Activated CD8-positive, alpha-beta memory T cell treated with anti-CD3 and anti-CD28 coated beads for 36 hours (primary cell): ENCODE measurements around the gene GPC3. TPM values are rescaled to one million over a fixed set of nuclear protein-coding genes. Genes with fewer than 3 reads are reported as not detected.

ENCODE experiments used
- CTCF ChIA-PET: fragments of 350-600 bp; sonication (Branson Sonifier 250); formaldehyde crosslinking; loops from one replicate; lab custom pipeline; 2021; ENCODE audit warnings: antibody characterized with exemption; lab: Charles Lee
- POLR2A ChIA-PET: fragments of 350-600 bp; sonication (Branson Sonifier 250); formaldehyde crosslinking; loops from one replicate; lab custom pipeline; 2021; ENCODE audit warnings: antibody characterized with exemption; lab: Charles Lee
- total RNA-seq, 2 experiments: library from RNA; stranded (reverse); gene quantifications; one replicate each; pipeline ENCODE4 v1.2.3, GENCODE V29; 2021

The GPC3 gene
- total RNA-seq, 2 experiments from 2014 or later = not detected

DNA sequence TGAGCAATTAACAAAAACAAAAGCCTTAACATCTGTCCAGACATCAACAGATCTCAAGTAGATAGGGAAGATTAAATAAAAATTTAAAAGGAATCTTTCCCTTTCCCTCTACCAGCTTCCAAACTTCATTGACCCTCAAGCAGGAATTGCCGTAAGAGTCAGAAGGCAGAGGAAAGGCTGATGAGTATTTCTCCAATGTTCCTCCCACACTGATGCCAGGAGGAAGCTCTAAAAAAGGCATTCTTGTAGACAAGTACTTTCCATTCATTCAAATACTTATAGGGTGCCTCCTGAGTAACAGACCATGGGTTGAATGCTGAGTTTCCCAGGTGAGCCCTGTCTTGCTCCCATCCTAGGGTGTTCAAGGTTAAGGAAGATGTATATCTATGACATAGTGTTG lies 418.5 kb downstream of the GPC3 start:
- CTCF ChIA-PET = no interaction called here

DNA sequence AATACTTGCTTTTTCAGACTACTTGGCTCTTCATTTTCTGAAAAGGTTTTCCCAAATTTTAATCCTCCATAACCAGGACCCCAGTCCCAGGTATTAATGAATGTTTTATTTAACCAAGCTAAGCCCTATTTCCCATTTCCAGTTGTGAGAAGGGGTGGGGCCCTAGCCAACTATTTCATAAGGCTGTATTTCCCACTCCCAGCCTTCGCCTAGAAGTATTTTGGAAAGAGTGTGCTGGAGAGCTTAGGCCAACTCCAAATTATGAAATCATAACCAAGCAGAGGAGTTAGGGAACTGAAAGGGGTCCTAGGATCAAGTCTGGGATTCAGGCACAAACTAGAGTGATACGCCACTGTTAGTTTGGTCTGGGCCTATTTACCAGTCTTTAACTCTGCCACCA lies 421.7 kb downstream of the GPC3 start:
- ChIA-PET CTCF (no interaction called here), POLR2A (no interaction called here)

More for the DNA sequence above, 418.5 kb downstream of the GPC3 start:
- POLR2A ChIA-PET = no interaction called here

DNA sequence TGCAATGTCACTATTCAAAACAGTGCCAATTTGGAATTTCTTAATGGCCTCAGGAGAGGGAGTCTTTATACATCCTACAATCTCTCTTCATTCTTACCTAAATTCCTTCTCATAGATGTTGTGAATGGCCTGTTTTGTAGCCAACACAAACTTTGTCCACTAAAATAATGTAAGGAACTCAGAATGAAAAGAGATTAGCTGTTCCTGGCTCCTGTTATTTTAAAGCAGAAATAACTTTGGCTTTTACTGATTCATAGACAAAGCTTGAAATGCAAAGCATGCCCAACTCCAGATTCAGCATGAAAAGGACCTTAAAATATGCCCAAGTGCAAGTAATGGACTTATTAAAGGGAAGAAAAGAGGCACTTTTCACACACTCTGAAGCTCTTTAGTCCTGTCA lies 424.1 kb downstream of the GPC3 start:
- CTCF ChIA-PET = no interaction called here
- POLR2A ChIA-PET = no interaction called here

DNA sequence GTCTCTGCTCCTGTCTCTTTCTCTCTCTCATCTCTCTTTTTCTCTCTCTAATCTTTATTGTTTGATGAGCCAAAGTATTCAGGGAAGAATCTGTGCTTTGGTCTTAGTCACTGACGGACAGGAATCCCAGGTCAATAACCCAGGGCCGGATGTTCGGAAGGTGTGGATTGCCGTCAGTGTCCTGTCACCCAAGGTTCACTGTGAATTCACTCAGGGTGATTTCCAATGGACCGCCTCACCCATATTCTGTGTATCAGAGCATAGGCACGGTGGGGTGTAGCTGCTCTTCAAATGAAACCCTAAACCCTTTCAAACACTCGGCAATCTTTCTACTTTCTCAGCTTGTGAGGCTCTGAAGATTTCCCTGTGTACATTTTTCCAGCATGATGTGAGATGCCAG lies 425.5 kb downstream of the GPC3 start:
- POLR2A ChIA-PET = no interaction called here
- CTCF ChIA-PET = no interaction called here

DNA sequence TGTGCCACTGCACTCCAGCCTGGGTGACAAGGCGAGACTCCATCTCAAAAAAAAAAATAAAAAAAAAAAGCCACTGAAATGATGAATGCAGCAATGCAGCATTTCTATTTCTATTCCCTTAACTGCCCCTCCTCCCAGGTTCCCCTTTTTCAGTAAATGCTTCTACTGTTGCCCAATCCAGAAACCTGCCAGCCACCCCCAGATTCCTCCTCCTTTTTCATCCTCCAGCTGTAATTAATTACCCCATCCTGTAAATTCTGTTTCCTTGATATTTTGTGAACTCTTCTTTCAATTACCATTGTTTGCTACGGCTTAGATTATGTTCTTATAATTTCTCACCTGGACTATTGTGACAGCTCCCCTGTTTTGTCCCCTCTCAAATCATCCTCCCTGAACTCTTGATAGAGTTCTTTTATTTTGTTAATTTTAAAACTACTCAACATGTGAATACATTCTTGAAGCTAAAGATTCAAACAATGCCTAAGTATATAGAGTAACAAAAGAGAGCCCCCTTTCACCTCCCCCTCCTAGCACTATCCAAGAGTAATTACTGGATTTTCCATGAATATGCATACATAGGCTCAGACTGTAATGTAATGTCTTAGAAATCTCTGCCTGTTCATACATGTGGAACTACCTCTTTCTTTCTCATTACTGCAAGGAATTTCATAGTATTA lies 429.5 kb downstream of the GPC3 start:
- POLR2A ChIA-PET = no interaction called here
- CTCF ChIA-PET = no interaction called here

DNA sequence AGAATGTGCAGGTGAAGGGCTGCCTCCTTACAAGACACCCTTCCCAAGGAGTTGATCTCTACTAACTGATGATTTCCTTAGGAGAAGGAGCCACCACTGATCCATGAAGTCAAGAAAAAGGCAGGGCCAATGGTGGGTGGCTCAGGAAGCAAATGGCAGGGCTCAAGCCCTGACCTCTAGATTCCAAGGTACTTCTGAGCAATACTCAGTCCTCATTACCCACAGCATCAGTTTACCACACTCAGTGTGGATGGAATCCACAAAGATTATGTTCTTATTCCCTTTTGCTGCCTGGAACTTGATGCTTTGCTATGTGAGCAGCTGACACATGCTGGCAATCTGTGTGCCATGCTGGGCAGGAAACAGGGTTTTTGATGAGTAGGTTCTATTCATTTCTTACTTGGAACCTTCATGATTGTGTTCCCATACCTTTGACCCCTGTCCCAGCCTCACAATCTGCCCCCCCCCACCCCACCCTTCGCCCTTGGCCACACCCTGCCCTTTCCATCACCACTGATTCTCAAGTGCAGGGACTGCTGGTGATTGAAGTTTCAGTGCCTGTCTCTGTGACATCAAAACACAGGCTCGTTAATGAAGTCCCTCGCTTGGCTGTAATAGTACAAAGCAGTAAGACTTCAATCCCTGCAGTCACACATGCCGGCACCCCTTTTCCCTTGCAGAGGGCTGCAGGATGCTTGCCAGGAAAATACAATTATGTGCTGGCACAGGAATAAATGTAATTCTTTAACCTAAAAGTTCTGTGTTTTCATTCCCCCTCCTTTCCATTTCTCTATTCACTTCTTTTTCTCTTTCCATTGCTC lies 434.5 kb downstream of the GPC3 start:
- ChIA-PET POLR2A (no interaction called here), CTCF (no interaction called here)

DNA sequence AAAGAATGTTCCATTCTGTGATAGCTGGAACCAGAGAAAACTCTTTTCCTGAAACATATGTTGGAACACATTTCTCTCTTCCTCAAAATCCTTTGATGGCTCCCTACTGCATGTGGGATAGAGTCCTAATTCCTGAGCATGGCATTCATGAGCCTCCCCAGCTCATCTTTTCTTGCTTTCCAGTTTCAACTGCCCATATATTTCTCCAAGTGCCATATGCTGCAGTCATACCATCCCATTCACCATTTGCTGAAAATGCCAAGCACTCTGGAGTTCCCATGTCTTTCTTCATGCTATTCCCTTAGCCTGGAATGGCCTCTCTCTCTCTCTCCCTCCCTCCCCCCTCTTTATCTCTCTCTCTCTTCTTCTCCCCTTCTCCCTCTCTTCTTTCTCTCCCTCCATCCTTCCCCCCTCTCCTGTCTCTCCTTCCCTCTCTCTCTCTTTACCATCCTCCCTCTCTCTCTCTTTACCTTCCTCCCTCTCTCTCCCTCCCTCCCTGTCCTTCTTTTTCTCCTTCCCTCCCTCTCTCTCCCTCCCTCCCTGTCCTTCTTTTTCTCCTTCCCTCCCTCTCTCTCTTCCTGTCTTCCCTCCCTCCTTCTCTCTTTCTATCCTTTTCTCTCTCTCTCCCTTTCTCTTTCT lies 436.0 kb downstream of the GPC3 start:
- CTCF ChIA-PET = no interaction called here
- POLR2A ChIA-PET = no interaction called here

DNA sequence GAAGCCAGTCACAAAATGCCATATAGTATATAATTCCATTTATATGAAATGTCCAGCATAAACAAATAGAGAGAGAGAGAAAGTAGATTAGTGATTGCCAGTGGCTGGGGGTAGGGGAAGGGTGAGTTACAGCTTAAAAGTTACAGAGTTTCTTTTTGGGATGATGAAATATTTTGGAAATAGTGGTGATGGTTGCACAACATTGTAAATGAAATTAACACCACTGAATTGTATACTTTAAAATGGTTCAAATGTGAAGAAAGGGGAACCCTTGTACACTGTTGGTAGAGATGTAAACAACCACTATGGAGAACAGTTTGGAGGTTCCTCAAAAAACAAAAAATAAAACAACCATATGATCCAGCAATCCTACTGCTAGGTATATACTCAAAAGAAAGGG lies 439.0 kb downstream of the GPC3 start:
- POLR2A ChIA-PET = no interaction called here
- CTCF ChIA-PET = interaction anchor here (0.7 kb wide), 1 partner anchor 728 kb away, joined by 3 read pairs; no protein-coding TSS in a partner anchor

DNA sequence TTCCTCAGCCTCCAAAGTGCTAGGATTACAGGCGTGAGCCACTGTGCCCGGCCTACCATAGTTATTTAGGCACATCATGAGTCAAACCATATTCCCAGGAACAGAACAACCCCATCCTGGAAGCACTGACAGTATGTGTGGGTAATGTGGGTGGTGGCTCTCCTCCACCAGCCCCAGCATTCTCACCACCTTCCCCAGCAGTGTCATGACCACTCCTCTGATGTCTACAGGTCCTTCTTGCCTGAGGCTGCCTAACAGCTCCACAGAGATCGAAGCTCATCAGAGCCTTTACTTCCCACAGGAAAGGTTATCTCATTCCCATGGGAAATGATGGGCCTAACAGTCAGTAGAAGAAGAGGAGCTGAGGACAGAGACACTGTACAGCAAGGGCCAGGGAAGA lies 440.6 kb downstream of the GPC3 start:
- ChIA-PET POLR2A (no interaction called here), CTCF (no interaction called here)

DNA sequence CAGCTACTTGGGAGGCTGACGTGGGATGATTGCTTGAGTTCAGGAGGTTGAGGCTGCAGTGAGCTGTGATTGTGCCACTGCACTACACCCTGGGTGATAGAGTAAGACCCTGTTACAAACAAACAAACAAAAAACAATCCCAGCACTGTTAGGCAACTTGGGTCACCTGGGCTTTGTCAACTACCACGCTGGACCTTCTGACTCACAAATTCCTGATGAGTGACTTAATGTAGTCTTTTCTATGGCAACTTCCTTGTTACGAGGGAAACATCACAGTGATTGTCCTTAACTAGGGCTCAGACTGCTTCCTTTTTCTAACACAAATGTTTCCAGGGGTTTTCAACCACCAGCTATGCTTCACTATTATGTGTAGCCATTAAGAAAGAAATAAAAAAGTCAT lies 441.3 kb downstream of the GPC3 start:
- CTCF ChIA-PET = no interaction called here
- POLR2A ChIA-PET = no interaction called here

DNA sequence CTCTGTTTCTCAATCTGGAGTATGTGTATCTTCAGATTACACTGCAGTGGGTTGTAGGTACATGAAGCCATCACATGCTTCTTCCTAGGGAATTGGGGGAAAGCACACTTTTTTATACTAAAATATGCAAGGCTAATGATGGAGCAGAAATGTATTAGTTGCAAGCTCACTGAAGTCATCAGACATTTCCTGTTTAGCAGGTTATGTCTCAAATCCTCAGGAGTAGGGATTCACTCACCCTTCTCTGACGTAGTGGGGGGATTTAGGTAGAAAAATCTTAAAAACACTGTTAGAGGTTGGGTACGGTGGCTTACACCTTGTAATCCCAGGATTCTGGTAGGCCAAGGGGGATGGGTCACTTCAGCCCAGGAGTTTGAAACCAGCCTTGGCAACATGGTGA lies 441.7 kb downstream of the GPC3 start:
- ChIA-PET CTCF (no interaction called here), POLR2A (no interaction called here)

DNA sequence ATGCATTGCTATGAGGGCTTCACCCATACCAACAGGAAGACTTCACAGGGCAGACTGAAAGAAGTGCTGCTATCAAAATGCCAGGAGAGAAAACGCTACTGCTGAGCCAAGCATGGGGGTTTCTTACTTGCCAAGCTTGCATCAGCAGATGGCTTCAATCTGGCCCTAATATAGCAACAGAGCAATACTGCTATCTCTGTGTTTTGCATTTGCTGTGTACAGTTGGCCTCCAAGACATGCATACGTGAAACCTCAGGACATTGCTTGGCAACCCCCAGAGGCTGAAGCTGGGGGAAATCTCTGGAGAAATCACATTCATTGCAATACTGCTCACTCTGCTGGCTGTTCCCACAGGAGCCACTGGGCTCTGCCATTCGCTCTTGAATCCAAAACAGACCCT lies 442.9 kb downstream of the GPC3 start:
- POLR2A ChIA-PET = no interaction called here
- CTCF ChIA-PET = no interaction called here

DNA sequence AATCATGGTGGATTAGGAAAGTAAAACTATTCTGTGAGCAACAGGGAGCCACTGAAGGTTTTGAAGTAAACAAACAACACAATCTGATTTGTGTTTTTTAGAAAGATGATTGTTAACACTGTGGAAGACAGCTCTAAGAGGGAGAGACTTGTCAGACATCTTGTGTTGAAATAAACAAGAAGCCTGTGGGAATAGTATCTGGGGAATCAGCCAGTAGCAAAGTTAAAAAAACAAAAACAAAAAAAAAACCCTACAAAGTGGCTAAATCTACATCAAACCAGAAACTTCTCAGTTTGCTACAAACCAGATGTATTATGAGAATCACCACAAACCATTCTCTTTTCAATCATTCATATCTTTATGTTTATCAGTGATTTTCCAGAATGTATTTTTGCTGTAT lies 444.4 kb downstream of the GPC3 start:
- POLR2A ChIA-PET = no interaction called here
- CTCF ChIA-PET = no interaction called here

DNA sequence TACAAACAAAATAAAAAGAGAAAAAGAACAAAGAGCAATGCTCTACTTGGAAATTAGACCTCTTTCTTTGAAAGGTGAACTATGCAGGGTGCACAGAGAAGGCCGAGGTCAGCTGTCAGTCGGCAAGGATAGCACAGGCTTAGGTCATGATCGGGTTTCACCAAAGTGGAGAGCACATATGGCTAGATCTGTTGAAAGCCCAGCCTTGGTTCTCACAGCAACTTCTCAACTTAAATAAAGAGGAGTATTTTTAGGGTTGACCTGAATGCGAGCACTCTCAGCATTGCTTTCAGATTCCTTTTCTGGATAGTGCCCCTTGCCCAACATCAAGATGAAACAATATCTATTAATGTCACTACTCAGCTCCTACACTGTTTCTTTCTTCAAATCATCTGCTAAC lies 447.2 kb downstream of the GPC3 start:
- CTCF ChIA-PET = no interaction called here
- POLR2A ChIA-PET = no interaction called here

DNA sequence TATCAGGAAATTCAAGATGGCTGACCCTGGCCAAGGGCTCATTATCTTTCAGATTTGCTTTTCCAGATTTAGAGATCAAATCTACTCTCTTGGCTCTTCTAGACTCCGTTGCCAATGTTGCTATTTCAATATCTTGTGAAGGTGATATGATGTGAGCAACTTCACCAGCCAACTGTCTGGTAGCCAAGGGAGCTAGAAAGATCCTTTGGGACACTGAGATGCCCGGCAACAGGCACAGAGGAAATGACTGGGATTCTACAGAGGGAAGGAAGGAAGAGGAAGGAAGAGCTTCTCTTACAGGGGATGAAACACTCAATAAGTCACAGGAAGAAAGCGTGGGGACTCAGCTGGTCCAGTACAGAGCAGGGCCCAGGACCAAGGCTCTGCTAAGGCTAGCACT lies 448.3 kb downstream of the GPC3 start:
- ChIA-PET POLR2A (no interaction called here), CTCF (no interaction called here)

DNA sequence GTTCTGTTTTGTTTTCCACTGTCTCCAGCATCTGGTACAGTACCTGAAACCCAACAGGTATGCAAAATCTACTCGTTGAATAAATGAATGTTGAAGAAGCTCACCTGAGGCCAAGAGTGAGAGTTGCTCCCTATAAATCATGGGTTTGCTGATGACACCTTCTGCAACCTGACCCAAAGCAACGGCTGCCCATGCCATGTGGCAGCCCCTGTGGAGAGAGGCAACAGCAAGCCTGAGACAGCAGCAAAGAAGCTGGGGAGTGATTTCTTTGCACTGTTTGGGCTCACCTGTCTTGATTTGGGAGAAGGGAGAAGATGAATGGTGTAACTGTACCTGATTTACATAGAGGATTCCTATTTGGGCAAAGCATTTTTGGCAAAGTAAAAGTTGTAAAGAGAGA lies 450.3 kb downstream of the GPC3 start:
- POLR2A ChIA-PET = no interaction called here
- CTCF ChIA-PET = no interaction called here

DNA sequence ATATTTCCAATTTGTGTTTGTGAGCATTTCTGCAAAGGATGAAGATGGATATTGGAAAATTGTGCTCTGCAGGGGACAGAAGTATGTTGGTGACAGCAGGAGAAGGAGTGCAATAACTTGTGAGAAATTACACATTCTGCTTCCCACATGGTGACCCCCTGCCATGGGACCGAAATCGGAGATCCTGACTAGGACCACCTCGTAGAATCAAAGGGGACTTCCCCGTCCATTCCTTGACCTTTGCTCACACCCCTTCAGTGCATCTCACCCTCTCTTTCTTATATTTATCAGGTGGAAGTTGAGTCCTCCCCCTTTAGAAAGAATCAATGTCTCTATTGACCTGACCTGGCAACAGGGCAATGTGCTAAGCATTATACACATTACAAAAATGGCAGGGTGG lies 451.2 kb downstream of the GPC3 start:
- POLR2A ChIA-PET = no interaction called here

DNA sequence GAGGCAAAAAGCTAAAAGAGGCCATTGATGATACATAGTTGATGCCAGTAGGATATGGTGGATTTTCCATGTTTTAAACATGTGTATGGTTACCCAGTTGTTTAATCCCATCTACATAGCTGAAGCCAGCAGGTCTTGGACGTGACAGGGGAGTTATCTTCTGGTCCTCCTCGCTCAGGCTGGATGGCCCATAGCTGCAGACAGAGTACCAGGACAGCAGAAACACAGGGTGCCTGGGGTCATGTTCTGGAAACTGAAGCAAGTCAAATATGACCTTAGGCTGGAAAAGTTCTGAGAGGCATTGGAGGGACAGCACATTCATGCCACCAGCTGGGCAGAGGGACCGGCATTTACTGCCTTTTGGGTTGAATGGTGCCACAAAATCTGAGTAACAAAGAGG lies 452.1 kb downstream of the GPC3 start:
- POLR2A ChIA-PET = no interaction called here
- CTCF ChIA-PET = no interaction called here

More for the DNA sequence above, 451.2 kb downstream of the GPC3 start:
- CTCF ChIA-PET = no interaction called here

DNA sequence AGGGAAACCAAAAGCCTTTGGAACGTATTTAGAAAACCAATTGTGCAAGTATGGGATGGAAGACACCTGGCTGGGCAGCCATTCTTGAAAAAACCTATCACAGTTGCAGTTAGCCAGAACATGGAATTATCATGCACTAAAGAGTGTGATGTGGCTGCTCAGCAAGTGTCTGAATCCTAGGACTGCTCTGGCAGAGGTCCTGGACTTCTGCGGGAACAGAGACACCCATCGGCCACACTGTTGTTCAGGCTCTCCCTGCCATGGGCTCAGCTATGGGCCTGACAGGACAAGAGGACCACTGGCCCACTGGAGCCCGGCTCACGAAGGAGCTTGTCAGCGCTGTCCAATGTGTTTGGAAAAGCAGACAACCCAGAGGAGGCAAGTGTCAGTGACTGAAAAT lies 454.4 kb downstream of the GPC3 start:
- ChIA-PET CTCF (no interaction called here), POLR2A (no interaction called here)

DNA sequence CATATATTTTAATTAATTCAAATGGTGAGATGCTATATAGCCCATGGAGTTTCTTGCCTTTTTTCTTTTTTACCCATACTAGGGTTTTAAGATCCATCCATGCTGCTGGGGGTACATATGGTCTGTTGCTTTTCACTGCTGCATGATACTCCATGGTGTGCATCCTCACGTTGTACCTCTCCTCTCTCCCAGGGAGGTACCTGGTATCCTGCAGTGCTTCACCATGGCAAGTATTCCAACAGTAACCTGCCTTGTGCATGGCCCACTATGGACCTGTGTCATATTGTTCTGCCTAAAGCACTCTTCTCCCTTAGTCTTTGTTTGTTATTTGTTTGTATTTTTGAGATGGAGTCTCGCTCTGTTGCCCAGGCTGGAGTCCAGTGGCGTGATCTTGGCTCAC lies 455.8 kb downstream of the GPC3 start:
- ChIA-PET CTCF (no interaction called here), POLR2A (no interaction called here)

DNA sequence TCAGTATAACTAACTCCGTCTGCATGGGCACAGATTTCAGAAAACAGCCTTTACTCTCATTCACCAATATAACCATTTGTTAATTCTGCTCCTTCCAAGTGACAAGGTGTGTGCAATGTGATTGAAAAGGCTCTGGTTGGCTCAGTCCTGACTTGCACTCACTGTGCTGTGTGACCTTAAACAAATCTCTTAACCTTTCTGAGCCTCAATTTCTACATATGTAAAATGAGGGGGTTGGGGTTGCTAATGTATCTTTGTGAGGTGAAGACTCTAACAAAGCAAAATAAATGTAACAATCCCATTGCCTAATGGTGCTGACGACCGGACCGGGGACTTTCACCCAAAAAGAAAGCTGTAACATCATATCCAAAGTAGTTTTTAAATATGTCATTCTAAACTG lies 457.6 kb downstream of the GPC3 start:
- POLR2A ChIA-PET = no interaction called here
- CTCF ChIA-PET = no interaction called here
